OCI-LY3 (cell line): ENCODE results near the gene FBXO2.

ENCODE experiments used
- H2AFZ ChIP-seq: fragments of 200-600, 300-600 bp; shearing (Covaris generic); 2 replicates; pipeline ENCODE4 v1.6.0; 2014; ENCODE audit warnings: antibody characterized with exemption, low read depth, low read length
- H3K27ac ChIP-seq: fragments of 200-600, 300-600 bp; sonication (generic); 2 replicates; pipeline ENCODE4 v1.5.1; 2014; ENCODE audit warnings: mild to moderate bottlenecking, low read length, moderate library complexity, mixed read lengths
- H3K27me3 ChIP-seq: fragments of 200-600, 300-600 bp; sonication (generic); 2 replicates; pipeline ENCODE4 v1.6.1; 2014; ENCODE audit warnings: low read depth, low read length, mixed read lengths
- H3K36me3 ChIP-seq: fragments of 200-600, 300-600 bp; sonication (generic); replicated peaks from 2 replicates; pipeline ENCODE3; 2014; ENCODE audit warnings: low read depth, low read length, mixed read lengths
- H3K4me1 ChIP-seq: fragments of 300-600, 200-600 bp; sonication (generic); 2 replicates; pipeline ENCODE4 v1.6.1; 2014; ENCODE audit warnings: low read length, mixed read lengths
- H3K4me2 ChIP-seq: fragments of 200-600, 300-600 bp; sonication (generic); 2 replicates; pipeline ENCODE4 v1.6.1; 2014; ENCODE audit warnings: low read length, mixed read lengths
- H3K4me3 ChIP-seq: fragments of 300-600, 200-600 bp; sonication (generic); 2 replicates; pipeline ENCODE4 v1.5.1; 2014; ENCODE audit warnings: antibody characterized with exemption, mild to moderate bottlenecking, low read length, moderate library complexity
- H3K79me2 ChIP-seq: fragments of 300-600, 200-600 bp; shearing (Covaris generic); 2 replicates; pipeline ENCODE4 v1.6.1; 2014; ENCODE audit warnings: mild to moderate bottlenecking, low read length, mixed read lengths
- H3K9ac ChIP-seq: fragments of 300-600, 200-600 bp; shearing (Covaris generic); 2 replicates; pipeline ENCODE4 v1.6.0; 2014; ENCODE audit warnings: mild to moderate bottlenecking, low read length, moderate library complexity
- H3K9me3 ChIP-seq: fragments of 200-600, 300-600 bp; shearing (Covaris generic); 2 replicates; pipeline ENCODE4 v1.6.1; 2014; ENCODE audit warnings: low read length, mixed read lengths; ENCODE audit not compliant: insufficient read depth
- H4K20me1 ChIP-seq: fragments of 200-600, 300-600 bp; sonication (generic); 2 replicates; pipeline ENCODE4 v1.6.1; 2016; ENCODE audit warnings: low read length, mixed read lengths; ENCODE audit not compliant: insufficient read depth
- EZH2phosphoT487 ChIP-seq: fragments of 200-600 bp; shearing (Covaris generic); IDR thresholded peaks from 2 replicates; pipeline ENCODE4 v1.6.1; 2018; ENCODE audit warnings: antibody characterized with exemption, mixed run types, low read depth
- TF ChIP-seq, protein P1 (sequence below): fragments of 200-600, 300-600 bp; sonication (generic); IDR thresholded peaks from 2 replicates; pipeline ENCODE4 v1.5.1; 2014; ENCODE audit warnings: antibody characterized with exemption, low read length, low read depth

The FBXO2 gene

DNA sequence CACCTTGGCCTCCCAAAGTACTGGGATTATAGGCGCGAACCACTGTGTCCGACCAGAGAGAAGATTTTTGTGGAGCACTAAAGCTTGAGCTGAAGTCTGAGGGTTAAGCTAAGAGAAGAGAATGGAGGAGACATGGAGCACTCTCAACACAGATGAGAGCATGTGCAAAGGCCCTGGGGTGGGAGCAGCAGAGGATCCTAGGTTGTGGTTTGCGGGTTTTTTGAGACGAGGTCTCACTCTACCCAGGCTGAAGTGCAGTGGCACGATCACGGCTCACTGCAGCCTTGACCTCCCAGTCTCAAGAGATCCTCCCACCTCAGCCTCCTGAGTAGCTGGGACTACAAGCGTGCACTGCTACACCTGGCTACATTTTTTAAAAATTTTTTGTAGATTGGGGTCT lies 30.5 kb downstream of the FBXO2 start:
- no peak for TF ChIP-seq EZH2phosphoT487
- TF ChIP-seq, protein P1, sequence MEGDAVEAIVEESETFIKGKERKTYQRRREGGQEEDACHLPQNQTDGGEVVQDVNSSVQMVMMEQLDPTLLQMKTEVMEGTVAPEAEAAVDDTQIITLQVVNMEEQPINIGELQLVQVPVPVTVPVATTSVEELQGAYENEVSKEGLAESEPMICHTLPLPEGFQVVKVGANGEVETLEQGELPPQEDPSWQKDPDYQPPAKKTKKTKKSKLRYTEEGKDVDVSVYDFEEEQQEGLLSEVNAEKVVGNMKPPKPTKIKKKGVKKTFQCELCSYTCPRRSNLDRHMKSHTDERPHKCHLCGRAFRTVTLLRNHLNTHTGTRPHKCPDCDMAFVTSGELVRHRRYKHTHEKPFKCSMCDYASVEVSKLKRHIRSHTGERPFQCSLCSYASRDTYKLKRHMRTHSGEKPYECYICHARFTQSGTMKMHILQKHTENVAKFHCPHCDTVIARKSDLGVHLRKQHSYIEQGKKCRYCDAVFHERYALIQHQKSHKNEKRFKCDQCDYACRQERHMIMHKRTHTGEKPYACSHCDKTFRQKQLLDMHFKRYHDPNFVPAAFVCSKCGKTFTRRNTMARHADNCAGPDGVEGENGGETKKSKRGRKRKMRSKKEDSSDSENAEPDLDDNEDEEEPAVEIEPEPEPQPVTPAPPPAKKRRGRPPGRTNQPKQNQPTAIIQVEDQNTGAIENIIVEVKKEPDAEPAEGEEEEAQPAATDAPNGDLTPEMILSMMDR, result no peak
- H3K36me3 ChIP-seq, result no peaks in the 10 kb centered on the region
- H3K27ac ChIP-seq, result no peak overlapping the region
- H3K4me2 ChIP-seq, result no peak overlapping the region
- H3K79me2 ChIP-seq, result no peaks in the 10 kb centered on the region
- H2AFZ ChIP-seq, result no peak overlapping the region
- no peaks in the 10 kb centered on the region for H3K9me3 ChIP-seq
- no peaks in the 10 kb centered on the region for H4K20me1 ChIP-seq
- no peaks in the 10 kb centered on the region for H3K27me3 ChIP-seq
- H3K4me1 ChIP-seq, result no peaks in the 10 kb centered on the region
- no peak overlapping the region for H3K4me3 ChIP-seq
- no peak overlapping the region for H3K9ac ChIP-seq

DNA sequence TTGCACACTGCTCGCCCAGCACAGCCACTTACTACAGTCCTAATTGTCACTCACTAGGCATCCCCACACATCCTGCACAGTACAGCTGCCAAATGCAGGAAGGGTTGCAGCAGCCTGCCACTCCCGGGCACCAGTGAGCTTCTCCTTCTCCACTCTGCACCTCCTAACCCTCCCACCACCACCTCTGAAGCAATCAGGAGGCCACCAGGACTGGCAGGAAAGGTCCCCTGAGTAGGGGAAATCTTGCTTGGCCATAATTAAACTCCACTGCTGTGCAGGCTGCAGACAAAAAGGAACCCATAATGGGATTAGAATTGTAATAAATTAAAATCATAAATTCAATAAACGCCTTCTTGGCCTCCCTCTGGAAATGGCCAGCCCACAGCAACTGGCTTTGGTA lies 31.8 kb downstream of the FBXO2 start:
- no peak overlapping the region for H3K4me2 ChIP-seq
- no peaks in the 10 kb centered on the region for H3K4me1 ChIP-seq
- H3K79me2 ChIP-seq, result no peaks in the 10 kb centered on the region
- no peak overlapping the region for H3K9ac ChIP-seq
- TF ChIP-seq, protein P1, result no peak
- TF ChIP-seq EZH2phosphoT487, result no peak
- H3K27ac ChIP-seq, result no peak overlapping the region
- H2AFZ ChIP-seq, result no peak overlapping the region
- H3K27me3 ChIP-seq, result no peaks in the 10 kb centered on the region
- H4K20me1 ChIP-seq, result no peaks in the 10 kb centered on the region
- H3K36me3 ChIP-seq, result no peaks in the 10 kb centered on the region
- no peaks in the 10 kb centered on the region for H3K9me3 ChIP-seq
- H3K4me3 ChIP-seq, result no peak overlapping the region

DNA sequence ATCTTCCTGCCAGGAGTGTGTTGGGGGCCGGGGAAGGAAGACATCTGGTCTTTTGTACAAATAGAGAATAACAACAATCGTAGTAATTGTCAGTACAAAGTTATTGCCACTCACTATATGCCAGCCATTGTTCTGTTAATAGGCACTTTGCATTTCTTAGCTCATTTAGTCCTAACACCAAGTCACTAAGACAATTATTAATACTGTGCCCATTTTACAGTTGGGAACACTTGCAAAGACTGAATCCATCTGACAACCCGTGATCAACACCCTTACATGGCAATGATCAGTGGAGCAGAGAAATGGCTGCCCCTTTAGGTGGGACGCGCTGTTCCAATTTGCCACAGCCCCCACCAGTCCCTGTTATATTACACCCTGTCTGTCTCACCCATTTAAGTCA lies 33.3 kb downstream of the FBXO2 start:
- Histone ChIP-seq H3K79me2 (no peaks in the 10 kb centered on the region), H3K9ac (no peak overlapping the region), H4K20me1 (no peaks in the 10 kb centered on the region), H3K27ac (no peak overlapping the region), H3K4me3 (no peak overlapping the region), H3K4me1 (no peaks in the 10 kb centered on the region), H3K36me3 (no peaks in the 10 kb centered on the region), H3K9me3 (no peaks in the 10 kb centered on the region), H3K27me3 (no peaks in the 10 kb centered on the region), H2AFZ (no peak overlapping the region), H3K4me2 (no peak overlapping the region)
- TF ChIP-seq, protein P1, result no peak
- no peak for TF ChIP-seq EZH2phosphoT487

DNA sequence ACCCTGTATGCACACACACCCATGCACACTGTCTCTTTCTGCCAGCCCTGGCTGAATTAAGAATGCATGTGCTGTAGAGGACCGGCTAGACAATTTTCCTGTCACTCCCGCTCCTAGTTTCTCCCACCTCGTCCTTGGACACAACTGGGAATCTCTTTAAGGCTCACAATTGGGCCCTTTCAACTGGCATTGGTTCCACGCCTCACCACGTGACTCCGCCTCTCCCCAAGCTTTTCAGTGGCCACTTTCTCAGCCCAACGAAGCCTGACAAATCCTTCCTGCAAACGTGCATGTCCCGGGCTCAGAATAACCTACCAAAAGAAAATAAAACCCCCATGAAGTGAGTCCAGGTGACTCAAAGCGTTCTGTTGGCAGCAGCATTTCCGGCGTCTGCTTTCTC lies 33.8 kb downstream of the FBXO2 start:
- Histone ChIP-seq H3K27ac (no peak overlapping the region), H3K4me3 (no peak overlapping the region), H2AFZ (no peak overlapping the region), H3K9ac (no peak overlapping the region), H3K27me3 (no peaks in the 10 kb centered on the region), H4K20me1 (no peaks in the 10 kb centered on the region), H3K36me3 (no peaks in the 10 kb centered on the region), H3K4me1 (no peaks in the 10 kb centered on the region), H3K4me2 (no peak overlapping the region), H3K9me3 (no peaks in the 10 kb centered on the region), H3K79me2 (no peaks in the 10 kb centered on the region)
- TF ChIP-seq, protein P1, result no peak
- no peak for TF ChIP-seq EZH2phosphoT487
